ENCODE measurements around the gene CREM.

DNA sequence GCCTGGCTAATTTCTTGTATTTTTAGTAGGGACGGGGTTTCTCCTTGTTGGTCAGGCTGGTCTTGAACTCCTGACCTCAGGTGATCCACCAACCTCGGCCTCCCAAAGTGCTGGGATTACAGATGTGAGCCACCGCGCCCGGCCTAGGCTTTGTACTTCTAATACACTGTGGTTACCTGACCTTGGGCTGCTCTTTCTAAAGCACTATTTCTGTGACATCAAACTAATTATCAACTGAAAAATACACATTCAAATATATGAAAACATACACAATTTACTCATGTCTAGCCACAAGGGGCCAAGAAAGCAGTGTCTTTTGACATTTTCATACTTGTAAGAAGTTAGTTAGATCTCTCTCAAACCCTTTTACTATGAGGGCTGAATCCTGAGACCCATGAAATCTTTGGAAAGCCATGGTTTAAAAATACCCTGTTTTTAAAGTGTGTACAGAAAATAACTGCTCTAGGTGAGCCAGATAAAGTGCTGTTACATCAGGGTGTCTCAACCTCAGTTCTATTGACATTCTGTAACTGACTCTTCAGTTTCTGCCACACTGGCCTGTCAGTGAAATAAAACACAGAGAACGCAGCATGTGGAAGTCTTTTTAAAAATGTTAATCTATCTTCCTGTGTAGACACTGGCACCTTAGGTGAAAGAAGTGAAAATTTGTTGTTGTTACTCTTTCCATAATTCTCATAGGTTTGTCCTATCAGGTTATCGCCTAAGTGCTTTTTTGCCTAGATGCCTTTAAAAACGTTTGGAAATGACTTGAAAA lies 58.8 kb downstream of the CREM start:
- TF ChIP-seq REST (IDR thresholded peaks at IDR 0.05; ENCODE audit: low read depth, low read length): no peak
- TF ChIP-seq RCOR1 (conservative IDR thresholded peaks at IDR 0.05; ENCODE audit: low read depth, low read length): no peak
- no peak for TF ChIP-seq EZH2 (IDR thresholded peaks at IDR 0.05; ENCODE audit: borderline replicate concordance, control insufficient read depth, low read depth, low read length)
- TF ChIP-seq YY1 (IDR thresholded peaks at IDR 0.05; ENCODE audit: low read depth, low read length): no peak
- TF ChIP-seq SMC3 (IDR thresholded peaks at IDR 0.05; ENCODE audit: borderline replicate concordance, low read length): no peak
- TF ChIP-seq, protein P1, sequence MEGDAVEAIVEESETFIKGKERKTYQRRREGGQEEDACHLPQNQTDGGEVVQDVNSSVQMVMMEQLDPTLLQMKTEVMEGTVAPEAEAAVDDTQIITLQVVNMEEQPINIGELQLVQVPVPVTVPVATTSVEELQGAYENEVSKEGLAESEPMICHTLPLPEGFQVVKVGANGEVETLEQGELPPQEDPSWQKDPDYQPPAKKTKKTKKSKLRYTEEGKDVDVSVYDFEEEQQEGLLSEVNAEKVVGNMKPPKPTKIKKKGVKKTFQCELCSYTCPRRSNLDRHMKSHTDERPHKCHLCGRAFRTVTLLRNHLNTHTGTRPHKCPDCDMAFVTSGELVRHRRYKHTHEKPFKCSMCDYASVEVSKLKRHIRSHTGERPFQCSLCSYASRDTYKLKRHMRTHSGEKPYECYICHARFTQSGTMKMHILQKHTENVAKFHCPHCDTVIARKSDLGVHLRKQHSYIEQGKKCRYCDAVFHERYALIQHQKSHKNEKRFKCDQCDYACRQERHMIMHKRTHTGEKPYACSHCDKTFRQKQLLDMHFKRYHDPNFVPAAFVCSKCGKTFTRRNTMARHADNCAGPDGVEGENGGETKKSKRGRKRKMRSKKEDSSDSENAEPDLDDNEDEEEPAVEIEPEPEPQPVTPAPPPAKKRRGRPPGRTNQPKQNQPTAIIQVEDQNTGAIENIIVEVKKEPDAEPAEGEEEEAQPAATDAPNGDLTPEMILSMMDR (IDR thresholded peaks at IDR 0.05 in 2 of 3, conservative IDR thresholded peaks at IDR 0.05 in 1 of 3; ENCODE audit: control insufficient read depth in 2 of 3, extremely low read depth in 1 of 3, insufficient read depth in 1 of 3, low read depth in 3 of 3, low read length in 3 of 3): no peak
- no peak for TF ChIP-seq RFX5 (IDR thresholded peaks at IDR 0.05; ENCODE audit: low read depth, low read length)
- no peak for TF ChIP-seq CREB1 (IDR thresholded peaks at IDR 0.05; ENCODE audit: low read depth)

Data from GM12878 (cell line).